C4-2B (cell line): ENCODE measurements around the gene KLF2.
A peak's percentile ranks its signal among the peaks of the same experiment; 100 is the strongest.

Source experiments
- H3K27ac ChIP-seq: fragments of 450-650 bp; 2 replicates; pipeline ENCODE4 v1.5.1; 2017
- CTCF ChIP-seq: fragments of 450-650 bp; conservative IDR thresholded peaks from 2 replicates; pipeline ENCODE4 v1.5.1; 2017; ENCODE audit warnings: mild to moderate bottlenecking
- ZFX ChIP-seq: fragments of 450-650 bp; IDR thresholded peaks from 2 replicates; pipeline ENCODE4 v1.6.1; 2017

KLF2 gene

GRCh38 chr19:16315825-16316505, 8.7 kb upstream of the KLF2 start:
- H3K27ac ChIP-seq, result no peak overlapping the region
- TF ChIP-seq ZFX (no peak), CTCF (no peak)

GRCh38 chr19:16316506-16316882, 8.1 kb upstream of the KLF2 start:
- H3K27ac ChIP-seq, result no peak overlapping the region
- no peak for TF ChIP-seq CTCF
- no peak for TF ChIP-seq ZFX

- TF ChIP-seq ZFX (no peak), CTCF (no peak)
- H3K27ac ChIP-seq, result no peak overlapping the region
These were observed 5.1 kb upstream of the KLF2 start for GRCh38 chr19:16319481-16319880.

GRCh38 chr19:16320987-16321386, 3.6 kb upstream of the KLF2 start:
- TF ChIP-seq CTCF, result no peak
- TF ChIP-seq ZFX, result no peak
- H3K27ac ChIP-seq, result no peak overlapping the region

- peak overlapping the region; percentile 71 for H3K27ac ChIP-seq
- TF ChIP-seq ZFX (no peak), CTCF (no peak; the same call in 1 of the 2 replicates)
These were observed 518 bp downstream of the KLF2 start for GRCh38 chr19:16325161-16325527.

- TF ChIP-seq ZFX, result no peak
- no peak overlapping the region for H3K27ac ChIP-seq
These were observed 1.2 kb downstream of the KLF2 start for GRCh38 chr19:16325641-16326400.

GRCh38 chr19:16326401-16327168, 2.0 kb downstream of the KLF2 start:
- TF ChIP-seq CTCF, result no peak
- no peak for TF ChIP-seq ZFX
- no peak overlapping the region for H3K27ac ChIP-seq
